Stimulated activated naive CD8-positive, alpha-beta T cell treated with anti-CD3 and anti-CD28 coated beads, Interleukin-15, Interleukin-2, amounts not matched to agents 100 ng/mL and 50 ng/mL, for 24 hours (primary cell): ENCODE data around the gene PANX2.
"Not testable (repeated sequence)": the region's sequence is repeated elsewhere in the genome, so short reads cannot be mapped to it uniquely, and the experiment has no call there.

ENCODE experiments used
- H3K27ac Mint-ChIP-seq: one replicate; pipeline ENCODE4 v1.8.0; 2021; ENCODE audit warnings: mild to moderate bottlenecking, mixed read lengths
- H3K27me3 Mint-ChIP-seq: one replicate; pipeline ENCODE4 v1.8.0; 2021; ENCODE audit warnings: mixed read lengths
- H3K36me3 Mint-ChIP-seq: one replicate; pipeline ENCODE4 v1.8.0; 2021; ENCODE audit warnings: low read depth, mixed read lengths
- H3K4me1 Mint-ChIP-seq: one replicate; pipeline ENCODE4 v1.8.0; 2021; ENCODE audit warnings: low read depth, mixed read lengths
- H3K4me3 Mint-ChIP-seq: one replicate; pipeline ENCODE4 v1.8.0; 2021; ENCODE audit warnings: mild to moderate bottlenecking, mixed read lengths
- H3K9me3 Mint-ChIP-seq: one replicate; pipeline ENCODE4 v1.8.0; 2021; ENCODE audit warnings: mixed read lengths

PANX2 gene

GRCh38 chr22:50170453-50171318 is at the start of gene PANX2:
Gene PANX2 (plus strand): TSS chr22:50170731. CDS start chr22:50170731, 0 bp downstream.
- Mint-ChIP-seq H3K27ac (peak within 1 kb of the TSS; percentile 67), H3K9me3 (no peaks in the 10 kb centered on the region), H3K36me3 (no peaks in the 10 kb centered on the region), H3K4me3 (peak within 1 kb of the TSS; percentile 77), H3K4me1 (peaks cover 9% of the 10 kb centered on the region), H3K27me3 (peaks cover 29% of the 10 kb centered on the region)

GRCh38 chr22:50121202-50121740 is 49.3 kb upstream of the PANX2 start:
- Mint-ChIP-seq H3K27me3 (peaks cover 8% of the 10 kb centered on the region), H3K36me3 (peaks cover 5% of the 10 kb centered on the region)

GRCh38 chr22:50123119-50123518 is 47.4 kb upstream of the PANX2 start:
- H3K9me3 Mint-ChIP-seq: peaks cover 8% of the 10 kb centered on the region
- H3K4me1 Mint-ChIP-seq: no peaks in the 10 kb centered on the region
- no peak overlapping the region for H3K27ac Mint-ChIP-seq
- peaks cover 5% of the 10 kb centered on the region for H3K36me3 Mint-ChIP-seq
- no peak overlapping the region for H3K4me3 Mint-ChIP-seq
- H3K27me3 Mint-ChIP-seq: peaks cover 14% of the 10 kb centered on the region

More at GRCh38 chr22:50121202-50121740, 49.3 kb upstream of the PANX2 start:
- Mint-ChIP-seq H3K4me3 (no peak overlapping the region), H3K4me1 (no peaks in the 10 kb centered on the region), H3K27ac (no peak overlapping the region), H3K9me3 (peaks cover 8% of the 10 kb centered on the region)

GRCh38 chr22:50125029-50125428 is 45.5 kb upstream of the PANX2 start:
- Mint-ChIP-seq H3K36me3 (peaks cover 5% of the 10 kb centered on the region), H3K4me3 (no peak overlapping the region), H3K9me3 (peaks cover 8% of the 10 kb centered on the region), H3K4me1 (no peaks in the 10 kb centered on the region), H3K27me3 (peaks cover 14% of the 10 kb centered on the region), H3K27ac (no peak overlapping the region)

GRCh38 chr22:50129121-50129736 is 41.3 kb upstream of the PANX2 start:
- Mint-ChIP-seq H3K4me3 (no peak overlapping the region), H3K9me3 (peaks cover 2% of the 10 kb centered on the region), H3K27me3 (peaks cover 19% of the 10 kb centered on the region), H3K4me1 (no peaks in the 10 kb centered on the region), H3K36me3 (peaks cover 1% of the 10 kb centered on the region), H3K27ac (no peak overlapping the region)

GRCh38 chr22:50131894-50132293 is 38.6 kb upstream of the PANX2 start:
- no peaks in the 10 kb centered on the region for H3K4me1 Mint-ChIP-seq
- no peaks in the 10 kb centered on the region for H3K9me3 Mint-ChIP-seq
- peaks cover 24% of the 10 kb centered on the region for H3K27me3 Mint-ChIP-seq
- H3K4me3 Mint-ChIP-seq: no peak overlapping the region
- no peak overlapping the region for H3K27ac Mint-ChIP-seq
- no peaks in the 10 kb centered on the region for H3K36me3 Mint-ChIP-seq

- Mint-ChIP-seq H3K4me3 (no peak overlapping the region), H3K27me3 (peaks cover 18% of the 10 kb centered on the region), H3K36me3 (no peaks in the 10 kb centered on the region), H3K9me3 (no peaks in the 10 kb centered on the region), H3K4me1 (no peaks in the 10 kb centered on the region), H3K27ac (no peak overlapping the region)
These were observed 36.0 kb upstream of the PANX2 start for GRCh38 chr22:50134481-50134880.

- Mint-ChIP-seq H3K4me3 (no peak overlapping the region), H3K4me1 (no peaks in the 10 kb centered on the region), H3K27me3 (peaks cover 10% of the 10 kb centered on the region), H3K36me3 (no peaks in the 10 kb centered on the region), H3K9me3 (no peaks in the 10 kb centered on the region), H3K27ac (no peak overlapping the region)
These were observed 33.9 kb upstream of the PANX2 start for GRCh38 chr22:50136581-50137015.

- H3K4me3 Mint-ChIP-seq, H3K9me3 Mint-ChIP-seq, H3K27ac Mint-ChIP-seq, H3K36me3 Mint-ChIP-seq, H3K4me1 Mint-ChIP-seq: not testable (repeated sequence)
- H3K27me3 Mint-ChIP-seq: peaks cover 15% of the 10 kb centered on the region
These were observed 33.3 kb upstream of the PANX2 start for GRCh38 chr22:50137277-50137676.

GRCh38 chr22:50138041-50138440 is 32.5 kb upstream of the PANX2 start:
- Mint-ChIP-seq H3K36me3 (no peaks in the 10 kb centered on the region), H3K4me3 (no peak overlapping the region), H3K27me3 (peaks cover 14% of the 10 kb centered on the region), H3K27ac (no peak overlapping the region), H3K9me3 (no peaks in the 10 kb centered on the region), H3K4me1 (no peaks in the 10 kb centered on the region)

- Mint-ChIP-seq H3K36me3 (no peaks in the 10 kb centered on the region), H3K4me3 (no peak overlapping the region), H3K27me3 (peaks cover 14% of the 10 kb centered on the region), H3K27ac (no peak overlapping the region), H3K4me1 (no peaks in the 10 kb centered on the region), H3K9me3 (no peaks in the 10 kb centered on the region)
These were observed 31.5 kb upstream of the PANX2 start for GRCh38 chr22:50138988-50139387.

- Mint-ChIP-seq H3K36me3 (no peaks in the 10 kb centered on the region), H3K27me3 (peaks cover 9% of the 10 kb centered on the region), H3K27ac (no peak overlapping the region), H3K4me3 (no peak overlapping the region), H3K4me1 (no peaks in the 10 kb centered on the region), H3K9me3 (no peaks in the 10 kb centered on the region)
These were observed 30.6 kb upstream of the PANX2 start for GRCh38 chr22:50139843-50140415.

GRCh38 chr22:50140615-50141014 is 29.9 kb upstream of the PANX2 start:
- H3K36me3 Mint-ChIP-seq: no peaks in the 10 kb centered on the region

GRCh38 chr22:50141462-50141861 is 29.1 kb upstream of the PANX2 start:
- no peaks in the 10 kb centered on the region for H3K36me3 Mint-ChIP-seq
- no peaks in the 10 kb centered on the region for H3K4me1 Mint-ChIP-seq
- no peak overlapping the region for H3K27ac Mint-ChIP-seq

More at GRCh38 chr22:50140615-50141014, 29.9 kb upstream of the PANX2 start:
- H3K27ac Mint-ChIP-seq: no peak overlapping the region
- no peak overlapping the region for H3K4me3 Mint-ChIP-seq
- no peaks in the 10 kb centered on the region for H3K4me1 Mint-ChIP-seq
- H3K27me3 Mint-ChIP-seq: peaks cover 9% of the 10 kb centered on the region
- H3K9me3 Mint-ChIP-seq: no peaks in the 10 kb centered on the region

GRCh38 chr22:50141891-50142363 is 28.6 kb upstream of the PANX2 start:
- H3K9me3 Mint-ChIP-seq: no peaks in the 10 kb centered on the region
- no peak overlapping the region for H3K27ac Mint-ChIP-seq
- H3K36me3 Mint-ChIP-seq: no peaks in the 10 kb centered on the region
- peaks cover 9% of the 10 kb centered on the region for H3K27me3 Mint-ChIP-seq
- peaks cover 4% of the 10 kb centered on the region for H3K4me1 Mint-ChIP-seq
- no peak overlapping the region for H3K4me3 Mint-ChIP-seq

More at GRCh38 chr22:50141462-50141861, 29.1 kb upstream of the PANX2 start:
- H3K27me3 Mint-ChIP-seq: peaks cover 9% of the 10 kb centered on the region
- no peak overlapping the region for H3K4me3 Mint-ChIP-seq
- H3K9me3 Mint-ChIP-seq: no peaks in the 10 kb centered on the region
